ENCODE data around the gene NDUFAF2.
A peak's percentile ranks its signal among the peaks of the same experiment; 100 is the strongest.
"Not testable (repeated sequence)": the region's sequence is repeated elsewhere in the genome, so short reads cannot be mapped to it uniquely, and the experiment has no call there.

The NDUFAF2 gene

GRCh38 chr5:61187826-61188225 is 242.8 kb downstream of the NDUFAF2 start:
- H3K9me3 ChIP-seq; H3K4me3 ChIP-seq; H3K27me3 ChIP-seq (ENCODE audit: low read depth); H3K36me3 ChIP-seq (replicated peaks); in situ Hi-C loops (cut with MboI; ENCODE audit: low sequenced_read_pairs): not testable (repeated sequence)
- H3K4me1 ChIP-seq, result peaks cover 14% of the 10 kb centered on the region
- DNase-seq (ENCODE audit: low spot score in 2 of 2), result peak in 1 of 2 experiments; percentile 33

- DNase-seq (ENCODE audit: low spot score in 2 of 2), result no peak
- in situ Hi-C loops (cut with MboI; ENCODE audit: low sequenced_read_pairs), result no loop called here
Observed at GRCh38 chr5:61198606-61199005, 253.6 kb downstream of the NDUFAF2 start.

GRCh38 chr5:61200582-61201155 is 255.7 kb downstream of the NDUFAF2 start:
- DNase-seq (ENCODE audit: low spot score in 2 of 2), result no peak
- Histone ChIP-seq H3K36me3 (replicated peaks) (no peaks in the 10 kb centered on the region), H3K4me3 (no peak overlapping the region), H3K27me3 (ENCODE audit: low read depth) (no peaks in the 10 kb centered on the region), H3K4me1 (no peaks in the 10 kb centered on the region), H3K9me3 (no peaks in the 10 kb centered on the region)
- in situ Hi-C loops (cut with MboI; ENCODE audit: low sequenced_read_pairs), result no loop called here

More at GRCh38 chr5:61198606-61199005, 253.6 kb downstream of the NDUFAF2 start:
- Histone ChIP-seq H3K4me1 (no peaks in the 10 kb centered on the region), H3K4me3 (no peak overlapping the region), H3K27me3 (ENCODE audit: low read depth) (no peaks in the 10 kb centered on the region), H3K9me3 (no peaks in the 10 kb centered on the region), H3K36me3 (replicated peaks) (no peaks in the 10 kb centered on the region)

GRCh38 chr5:61202213-61202612 is 257.2 kb downstream of the NDUFAF2 start:
- DNase-seq (ENCODE audit: low spot score in 2 of 2), result no peak
- Histone ChIP-seq H3K4me1 (no peaks in the 10 kb centered on the region), H3K9me3 (no peaks in the 10 kb centered on the region), H3K27me3 (ENCODE audit: low read depth) (no peaks in the 10 kb centered on the region), H3K4me3 (no peak overlapping the region), H3K36me3 (replicated peaks) (no peaks in the 10 kb centered on the region)
- in situ Hi-C loops (cut with MboI; ENCODE audit: low sequenced_read_pairs), result no loop called here

Measured in HAP-1 (cell line).